ENCODE data around the gene SEPTIN5.

The SEPTIN5 gene

DNA sequence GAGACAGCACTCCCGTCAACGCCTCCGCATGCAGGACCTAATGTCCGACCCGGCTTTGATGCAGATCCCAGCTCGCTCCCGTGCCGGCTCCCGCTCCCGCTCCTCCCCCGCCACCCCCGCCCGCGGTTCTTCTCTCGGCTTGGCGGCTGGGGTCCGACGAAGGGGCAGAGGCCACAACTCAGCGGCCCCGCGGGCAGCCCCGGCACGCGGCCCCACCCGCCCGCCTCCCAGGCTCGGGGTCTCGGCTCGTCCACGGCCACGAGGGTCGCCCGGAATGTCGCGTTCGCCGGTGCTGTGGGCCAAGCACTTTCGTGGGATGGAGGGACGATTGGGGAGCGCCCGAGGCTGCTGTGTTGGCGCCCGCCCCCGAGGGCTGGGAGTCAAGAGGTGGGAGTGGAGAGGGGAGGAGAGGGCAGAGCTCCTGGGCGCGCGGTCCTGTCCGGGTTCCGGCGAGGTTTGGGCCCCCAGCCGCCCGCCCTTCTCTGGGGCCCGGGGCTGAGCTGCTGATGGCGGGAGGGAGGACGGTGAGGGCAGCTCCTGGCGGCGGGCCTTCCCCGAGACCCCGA lies 40.9 kb downstream of the SEPTIN5 start:
- no peak overlapping the region for H3K27ac ChIP-seq
- TF ChIP-seq CTCF (conservative IDR thresholded peaks at IDR 0.05), result no peak

- TF ChIP-seq CTCF (conservative IDR thresholded peaks at IDR 0.05), result no peak
- peak overlapping the region; percentile 47; the same call in 1 of the 2 replicates for H3K27ac ChIP-seq
Measured at GRCh38 chr22:19755722-19756287, 41.5 kb downstream of the SEPTIN5 start.

- H3K27ac ChIP-seq, result peak overlapping the region; percentile 47; the same call in 1 of the 2 replicates
- TF ChIP-seq CTCF (conservative IDR thresholded peaks at IDR 0.05), result peak; percentile 84
Measured at GRCh38 chr22:19756288-19757128, 42.2 kb downstream of the SEPTIN5 start.

DNA sequence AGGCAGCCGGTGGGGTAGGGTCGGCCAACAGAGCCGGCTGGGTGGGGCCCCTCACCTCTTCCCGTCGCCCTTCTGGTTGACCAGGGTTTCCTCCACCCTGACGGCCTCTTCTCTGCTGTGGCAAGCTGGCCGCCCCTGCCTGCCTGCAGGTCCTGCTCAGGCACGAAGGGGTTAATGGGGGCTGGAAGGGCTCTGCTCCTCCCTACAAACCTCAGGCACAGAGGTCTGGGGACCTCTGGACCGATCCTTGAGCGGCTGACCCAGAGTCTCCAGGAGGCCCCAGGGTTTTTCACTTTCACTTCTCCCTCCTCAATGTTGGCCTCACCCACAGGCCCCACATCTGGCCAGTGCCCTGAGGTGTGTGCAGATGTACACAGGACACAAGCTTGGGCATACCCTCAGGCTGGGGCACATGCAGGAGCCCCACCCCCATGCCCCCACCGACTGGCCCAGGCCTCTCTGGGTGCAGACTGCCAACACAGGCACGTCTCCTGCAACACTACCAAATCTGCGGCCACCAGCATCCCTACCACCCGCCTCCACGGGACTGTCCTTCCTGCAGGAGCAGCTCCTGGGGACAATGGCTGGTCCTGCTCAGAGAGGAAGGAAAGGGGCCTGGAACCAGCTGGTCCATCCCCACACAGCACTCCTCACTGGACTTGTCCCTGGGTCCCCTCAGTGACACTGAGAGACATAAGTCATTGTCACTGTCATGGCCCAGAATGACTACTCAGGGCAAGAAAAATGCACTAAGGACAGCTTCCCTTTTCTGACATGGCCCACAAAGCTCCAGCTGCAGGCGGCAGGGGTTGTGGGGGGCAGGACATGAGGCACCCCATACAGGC lies 43.1 kb downstream of the SEPTIN5 start:
- no peak for TF ChIP-seq CTCF (conservative IDR thresholded peaks at IDR 0.05)
- peak overlapping the region; percentile 47; the same call in 1 of the 2 replicates for H3K27ac ChIP-seq

GRCh38 chr22:19757985-19758895 lies 43.9 kb downstream of the SEPTIN5 start:
- TF ChIP-seq CTCF (conservative IDR thresholded peaks at IDR 0.05), result no peak

DNA sequence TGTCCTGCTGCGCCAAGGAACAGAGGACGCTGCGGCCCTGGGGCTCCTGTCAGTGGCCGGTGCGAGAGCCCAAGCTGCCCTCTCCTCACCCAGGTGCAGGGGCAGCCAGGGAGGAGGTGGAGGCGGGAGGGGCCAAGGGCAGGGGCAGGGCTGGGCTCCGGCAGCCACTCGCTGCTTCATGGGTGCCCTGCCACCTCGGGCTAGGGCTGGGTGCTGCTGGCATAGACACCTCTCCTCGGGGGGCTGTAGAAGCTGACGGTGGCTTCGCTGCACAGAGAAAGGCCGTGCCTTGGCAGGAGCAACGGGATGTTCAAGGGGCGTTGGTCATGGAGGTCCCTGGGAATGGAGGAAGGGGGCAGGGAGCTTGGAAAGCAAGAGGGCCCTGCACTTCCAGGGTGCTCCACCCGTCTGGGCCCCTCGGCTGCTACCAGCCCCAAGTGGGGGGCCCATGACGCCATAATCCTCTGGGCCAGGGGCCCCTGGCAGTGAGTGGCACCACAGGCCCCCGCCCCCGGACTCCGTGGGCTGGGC lies 44.7 kb downstream of the SEPTIN5 start:
- no peak for TF ChIP-seq CTCF (conservative IDR thresholded peaks at IDR 0.05)

More at GRCh38 chr22:19757985-19758895, 43.9 kb downstream of the SEPTIN5 start:
- no peak overlapping the region for H3K27ac ChIP-seq

More for the DNA sequence above, 44.7 kb downstream of the SEPTIN5 start:
- H3K27ac ChIP-seq, result peak overlapping the region; percentile 94; the same call in 1 of the 2 replicates
